Measurements from ENCODE around the gene CDH16.

The CDH16 gene

GRCh38 chr16:66934138-66934838 lies 15.6 kb upstream of the CDH16 start, which contains the start of gene CIAO2B:
Gene CIAO2B, minus strand, starts transcription at chr16:66934402. Its CDS starts 38 bp downstream, at chr16:66934364.
- Histone ChIP-seq H3K4me1 (peaks cover 4 to 45% (median 35%) of the 10 kb centered on the region in 4 donors), H3K9me3 (no peaks in the 10 kb centered on the region), H3K36me3 (peaks cover 0 to 47% (median 15%) of the 10 kb centered on the region in 3 donors), H3K27me3 (no peaks in the 10 kb centered on the region), H3K27ac (peak within 1 kb of the TSS; percentile 95 to 97), H3K4me3 (peak within 1 kb of the TSS; percentile 95 to 97)
- peak; percentile 86 to 94 for DNase-seq
- no peak for TF ChIP-seq CTCF (IDR thresholded peaks at IDR 0.05)
- intact Hi-C loops (cut with DNase I; ENCODE audit: low total_unique reads), result loop anchor here (2.0 kb wide), 1 partner anchor 39 kb away; no protein-coding TSS in a partner anchor

GRCh38 chr16:66933776-66934137 lies 15.1 kb upstream of the CDH16 start:
- Histone ChIP-seq H3K4me1 (peaks cover 4 to 46% (median 35%) of the 10 kb centered on the region in 4 donors), H3K36me3 (peaks cover 0 to 42% (median 10%) of the 10 kb centered on the region in 3 donors), H3K4me3 (peak overlapping the region; percentile 95 to 97), H3K27me3 (no peaks in the 10 kb centered on the region), H3K27ac (peak overlapping the region; percentile 95 to 97), H3K9me3 (no peaks in the 10 kb centered on the region)
- TF ChIP-seq CTCF (IDR thresholded peaks at IDR 0.05), result no peak
- intact Hi-C loops (cut with DNase I; ENCODE audit: low total_unique reads), result loop anchor here (2.0 kb wide), 1 partner anchor 39 kb away; no protein-coding TSS in a partner anchor
- no peak for DNase-seq

- H3K27me3 ChIP-seq, result no peaks in the 10 kb centered on the region
- peaks cover 4 to 56% (median 39%) of the 10 kb centered on the region in 4 donors for H3K4me1 ChIP-seq
- intact Hi-C loops (cut with DNase I; ENCODE audit: low total_unique reads), result no loop called here
- H3K9me3 ChIP-seq, result no peaks in the 10 kb centered on the region
- H3K36me3 ChIP-seq, result peaks cover 0 to 25% (median 0%) of the 10 kb centered on the region in 3 donors
- no peak for DNase-seq
- H3K27ac ChIP-seq, result no peak overlapping the region
- no peak for TF ChIP-seq CTCF (IDR thresholded peaks at IDR 0.05)
- H3K4me3 ChIP-seq, result no peak overlapping the region
Observed at GRCh38 chr16:66932076-66932475, 13.4 kb upstream of the CDH16 start.

GRCh38 chr16:66931665-66932064 lies 13.0 kb upstream of the CDH16 start:
- Histone ChIP-seq H3K4me1 (peaks cover 4 to 56% (median 43%) of the 10 kb centered on the region in 4 donors), H3K27me3 (no peaks in the 10 kb centered on the region), H3K4me3 (no peak overlapping the region), H3K27ac (no peak overlapping the region), H3K9me3 (no peaks in the 10 kb centered on the region), H3K36me3 (peaks cover 0 to 23% (median 0%) of the 10 kb centered on the region in 3 donors)
- TF ChIP-seq CTCF (IDR thresholded peaks at IDR 0.05), result no peak
- DNase-seq, result no peak
- intact Hi-C loops (cut with DNase I; ENCODE audit: low total_unique reads), result no loop called here

GRCh38 chr16:66930189-66930588 lies 11.5 kb upstream of the CDH16 start:
- no peak overlapping the region for H3K27ac ChIP-seq
- no peaks in the 10 kb centered on the region for H3K9me3 ChIP-seq
- no peak for DNase-seq
- intact Hi-C loops (cut with DNase I; ENCODE audit: low total_unique reads), result no loop called here
- TF ChIP-seq CTCF (IDR thresholded peaks at IDR 0.05), result no peak
- H3K36me3 ChIP-seq, result peaks cover 0 to 23% (median 0%) of the 10 kb centered on the region in 3 donors
- H3K27me3 ChIP-seq, result no peaks in the 10 kb centered on the region
- H3K4me1 ChIP-seq, result peaks cover 4 to 51% (median 41%) of the 10 kb centered on the region in 4 donors
- no peak overlapping the region for H3K4me3 ChIP-seq

All from tibial artery (tissue), 4 donors.